ENCODE data around the gene SPRYD7.

Gene SPRYD7

GRCh38 chr13:49867834-49868233, 68.3 kb downstream of the SPRYD7 start:
- in situ Hi-C loops (cut with HindIII; ENCODE audit: low sequenced_read_pairs), result no loop called here
- no peak for DNase-seq (ENCODE audit: low read depth)
- TF ChIP-seq CTCF (IDR thresholded peaks at IDR 0.05; ENCODE audit: low read depth, low read length, missing control alignments), result no peak
- H3K4me3 ChIP-seq (ENCODE audit: low read depth, low read length), result no peak overlapping the region

GRCh38 chr13:49865218-49865617, 70.9 kb downstream of the SPRYD7 start:
- no peak for DNase-seq (ENCODE audit: low read depth)
- TF ChIP-seq CTCF (IDR thresholded peaks at IDR 0.05; ENCODE audit: low read depth, low read length, missing control alignments), result no peak
- H3K4me3 ChIP-seq (ENCODE audit: low read depth, low read length), result no peak overlapping the region
- in situ Hi-C loops (cut with HindIII; ENCODE audit: low sequenced_read_pairs), result no loop called here

GRCh38 chr13:49864509-49864908, 71.6 kb downstream of the SPRYD7 start:
- no peak for TF ChIP-seq CTCF (IDR thresholded peaks at IDR 0.05; ENCODE audit: low read depth, low read length, missing control alignments)
- in situ Hi-C loops (cut with HindIII; ENCODE audit: low sequenced_read_pairs), result no loop called here
- DNase-seq (ENCODE audit: low read depth), result no peak
- H3K4me3 ChIP-seq (ENCODE audit: low read depth, low read length), result no peak overlapping the region

Measured in astrocyte of the cerebellum (primary cell).